H54 (cell line): ENCODE measurements around the gene CCT6B.

Source experiments
- DNase-seq: peaks from one replicate; pipeline ENCODE4 v3.0.0; 2011; ENCODE audit warnings: low spot score, mixed read lengths; ENCODE audit not compliant: insufficient read length
- FAIRE-seq: peaks from 3 replicates; lab custom pipeline; 2011; peaks lifted over from hg19 to GRCh38; lab: Jason Lieb, UNC
- POLR2A ChIP-seq: IDR thresholded peaks from 2 replicates; pipeline ENCODE4 v1.6.1; 2011; ENCODE audit warnings: low read depth, mild to moderate bottlenecking, low read length

Gene CCT6B

GRCh38 chr17:34885076-34885475 is 76.2 kb downstream of the CCT6B start:
- TF ChIP-seq POLR2A, result no peak
- FAIRE-seq, result no peak
- DNase-seq, result no peak

DNA sequence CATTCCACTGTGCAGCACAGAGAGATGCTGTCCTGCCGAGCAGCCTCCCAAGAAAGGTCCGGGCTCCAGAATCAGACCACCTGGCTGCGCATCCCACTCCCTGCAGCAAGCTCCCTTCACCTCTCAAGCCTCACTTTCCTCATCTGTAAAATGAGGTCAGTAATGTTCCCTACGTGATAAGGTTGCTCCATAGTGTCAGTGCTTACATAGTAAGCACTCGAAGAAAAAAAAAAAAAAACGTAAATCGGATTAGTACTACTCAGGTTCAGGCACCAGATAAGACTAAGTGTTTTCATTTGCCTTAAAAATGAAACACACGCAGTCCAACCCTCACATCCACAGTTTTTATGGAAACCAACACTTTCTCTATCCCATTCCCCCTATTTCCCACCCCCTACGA is 76.7 kb downstream of the CCT6B start:
- DNase-seq, result no peak
- no peak for TF ChIP-seq POLR2A
- no peak for FAIRE-seq

DNA sequence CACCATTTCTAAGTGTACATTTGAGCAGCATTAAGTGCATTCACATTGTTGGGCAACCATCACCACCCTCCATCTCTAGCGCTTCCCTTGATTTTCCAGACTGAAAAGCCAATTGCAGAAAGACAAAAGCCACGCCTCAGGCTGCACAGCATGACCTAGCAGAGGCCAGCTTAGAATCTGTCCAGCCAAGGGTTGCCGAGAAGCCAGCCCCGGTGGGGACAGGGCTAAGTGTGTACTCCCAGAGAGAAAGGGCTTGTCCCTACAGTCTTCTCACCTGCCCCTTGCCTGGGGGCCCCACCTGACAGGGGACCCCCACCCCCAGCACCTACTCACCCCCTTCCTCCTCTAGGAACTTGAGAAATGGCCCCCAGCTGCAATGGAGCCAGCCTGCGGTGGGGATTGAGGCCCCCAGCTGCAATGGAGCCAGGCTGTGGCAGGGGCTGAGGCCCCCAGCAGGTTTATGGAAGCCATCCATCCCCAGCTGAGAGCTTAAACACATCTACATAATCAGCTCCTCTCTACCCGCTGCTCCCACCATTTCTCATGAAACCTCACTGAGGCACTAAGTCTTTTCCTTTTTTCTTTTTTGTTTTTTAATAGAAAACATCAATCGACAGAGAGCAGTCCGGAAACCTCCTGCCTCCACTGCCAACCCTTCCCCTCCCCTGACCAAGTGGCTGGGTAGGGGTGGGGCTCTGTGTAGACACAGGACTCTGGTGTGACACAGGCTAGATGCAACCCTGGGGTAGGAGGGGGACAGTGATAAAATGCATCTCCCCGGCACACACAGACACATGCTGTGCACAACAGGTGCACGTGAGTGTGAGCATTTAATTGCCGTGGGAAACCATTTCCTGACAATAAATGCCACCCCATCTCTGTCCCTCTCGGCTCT is 77.9 kb downstream of the CCT6B start:
- FAIRE-seq (no peak), DNase-seq (no peak)
- TF ChIP-seq POLR2A, result no peak

DNA sequence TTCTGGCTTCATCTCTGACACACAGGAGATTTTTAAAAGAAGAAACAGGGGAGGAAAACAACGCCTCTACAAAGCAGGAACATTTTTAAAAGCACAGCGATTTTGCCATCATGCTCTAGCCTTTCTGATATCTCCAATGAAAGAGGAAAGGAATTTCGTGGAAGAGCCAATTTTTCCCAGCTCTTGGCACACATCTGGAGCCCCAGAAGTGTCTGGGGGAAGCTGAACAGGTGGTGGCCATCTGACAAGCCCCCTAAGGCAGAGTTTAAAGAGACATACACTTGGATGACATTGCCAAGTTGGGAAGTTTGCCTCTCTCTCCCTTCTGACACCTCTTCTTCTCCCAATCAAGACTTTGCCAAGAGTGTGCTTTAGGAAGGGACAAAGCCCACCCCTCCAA is 82.1 kb downstream of the CCT6B start:
- DNase-seq, result no peak
- TF ChIP-seq POLR2A, result no peak
- no peak for FAIRE-seq
